ENCODE results near the gene SLC22A3. TPM values are rescaled to one million over a fixed set of nuclear protein-coding genes. Genes with fewer than 3 reads are reported as not detected.

SLC22A3 gene
- total RNA-seq, 1 donor from 2014 or later = 0.57 TPM

DNA sequence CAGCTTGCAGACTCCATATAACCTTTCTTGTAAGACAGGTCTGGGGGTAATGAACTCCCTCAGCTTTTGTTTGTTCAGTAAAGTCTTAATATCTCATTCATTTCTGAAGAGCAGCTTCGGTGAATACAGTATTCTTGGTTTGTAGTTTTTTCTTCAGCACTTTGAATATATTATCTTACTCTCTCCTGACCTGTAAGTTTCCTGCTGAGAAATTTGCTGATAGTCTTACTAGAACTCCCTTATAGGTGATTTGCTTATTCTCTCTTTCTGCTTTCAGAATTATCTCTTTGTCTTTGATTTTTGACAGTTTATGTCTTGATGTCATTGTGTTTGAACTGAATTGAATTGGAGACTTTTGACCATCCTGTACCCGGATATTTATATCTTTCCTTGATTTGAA lies 35.3 kb upstream of the SLC22A3 start:
- no peak for FAIRE-seq
- Mint-ChIP-seq H3K9me3 (ENCODE audit: unreplicated experiment) (peaks cover 17% of the 10 kb centered on the region), H3K4me3 (ENCODE audit: unreplicated experiment) (no peak overlapping the region), H3K36me3 (ENCODE audit: low read depth, unreplicated experiment) (peaks cover 6% of the 10 kb centered on the region), H3K27ac (ENCODE audit: unreplicated experiment) (no peak overlapping the region), H3K27me3 (ENCODE audit: low read depth, unreplicated experiment) (no peaks in the 10 kb centered on the region), H3K4me1 (ENCODE audit: low read depth, unreplicated experiment) (peaks cover 3% of the 10 kb centered on the region)
- H3K36me3 ChIP-seq (ENCODE audit: insufficient read depth, low read length) = no peaks in the 10 kb centered on the region
- H3K4me3 ChIP-seq (ENCODE audit: insufficient read depth, low read depth, low read length) = no peak overlapping the region
- TF ChIP-seq, protein P1, sequence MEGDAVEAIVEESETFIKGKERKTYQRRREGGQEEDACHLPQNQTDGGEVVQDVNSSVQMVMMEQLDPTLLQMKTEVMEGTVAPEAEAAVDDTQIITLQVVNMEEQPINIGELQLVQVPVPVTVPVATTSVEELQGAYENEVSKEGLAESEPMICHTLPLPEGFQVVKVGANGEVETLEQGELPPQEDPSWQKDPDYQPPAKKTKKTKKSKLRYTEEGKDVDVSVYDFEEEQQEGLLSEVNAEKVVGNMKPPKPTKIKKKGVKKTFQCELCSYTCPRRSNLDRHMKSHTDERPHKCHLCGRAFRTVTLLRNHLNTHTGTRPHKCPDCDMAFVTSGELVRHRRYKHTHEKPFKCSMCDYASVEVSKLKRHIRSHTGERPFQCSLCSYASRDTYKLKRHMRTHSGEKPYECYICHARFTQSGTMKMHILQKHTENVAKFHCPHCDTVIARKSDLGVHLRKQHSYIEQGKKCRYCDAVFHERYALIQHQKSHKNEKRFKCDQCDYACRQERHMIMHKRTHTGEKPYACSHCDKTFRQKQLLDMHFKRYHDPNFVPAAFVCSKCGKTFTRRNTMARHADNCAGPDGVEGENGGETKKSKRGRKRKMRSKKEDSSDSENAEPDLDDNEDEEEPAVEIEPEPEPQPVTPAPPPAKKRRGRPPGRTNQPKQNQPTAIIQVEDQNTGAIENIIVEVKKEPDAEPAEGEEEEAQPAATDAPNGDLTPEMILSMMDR (IDR thresholded peaks at IDR 0.05; ENCODE audit: insufficient read depth, low read depth, low read length) = no peak
- TF ChIP-seq EZH2 (IDR thresholded peaks at IDR 0.05; ENCODE audit: insufficient read depth, low read length) = no peak
- H3K4me1 ChIP-seq (ENCODE audit: insufficient read depth, low read length) = no peaks in the 10 kb centered on the region
- no peak overlapping the region for H2AFZ ChIP-seq (ENCODE audit: low read depth, low read length)
- no peaks in the 10 kb centered on the region for H3K27me3 ChIP-seq (ENCODE audit: insufficient read depth, low read length)
- no peak overlapping the region for H3K9ac ChIP-seq (ENCODE audit: low read length)
- H3K27ac ChIP-seq (ENCODE audit: low read depth, low read length) = no peak overlapping the region
- DNase-seq (ENCODE audit: low read depth) = no peak
- H4K20me1 ChIP-seq (ENCODE audit: insufficient read depth, low read length) = no peaks in the 10 kb centered on the region
- H3K4me2 ChIP-seq (ENCODE audit: low read length) = no peak overlapping the region
- no peaks in the 10 kb centered on the region for H3K79me2 ChIP-seq (ENCODE audit: insufficient read depth, low read length)
- no peaks in the 10 kb centered on the region for H3K9me3 ChIP-seq (ENCODE audit: insufficient read depth, low read depth, low read length)

- peaks cover 5% of the 10 kb centered on the region for H3K36me3 Mint-ChIP-seq (ENCODE audit: low read depth, unreplicated experiment)
- H4K20me1 ChIP-seq (ENCODE audit: insufficient read depth, low read length) = no peaks in the 10 kb centered on the region
- TF ChIP-seq, protein P1 (IDR thresholded peaks at IDR 0.05; ENCODE audit: insufficient read depth, low read depth, low read length) = no peak
- no peak for TF ChIP-seq EZH2 (IDR thresholded peaks at IDR 0.05; ENCODE audit: insufficient read depth, low read length)
- no peak overlapping the region for H3K9ac ChIP-seq (ENCODE audit: low read length)
- DNase-seq (ENCODE audit: low read depth) (no peak), FAIRE-seq (no peak)
- peaks cover 15% of the 10 kb centered on the region for H3K9me3 Mint-ChIP-seq (ENCODE audit: unreplicated experiment)
- no peaks in the 10 kb centered on the region for H3K9me3 ChIP-seq (ENCODE audit: insufficient read depth, low read depth, low read length)
- H3K4me1 Mint-ChIP-seq (ENCODE audit: low read depth, unreplicated experiment) = peaks cover 3% of the 10 kb centered on the region
- no peaks in the 10 kb centered on the region for H3K27me3 Mint-ChIP-seq (ENCODE audit: low read depth, unreplicated experiment)
- no peak overlapping the region for H3K27ac Mint-ChIP-seq (ENCODE audit: unreplicated experiment)
- no peak overlapping the region for H3K27ac ChIP-seq (ENCODE audit: low read depth, low read length)
- no peak overlapping the region for H3K4me2 ChIP-seq (ENCODE audit: low read length)
- no peaks in the 10 kb centered on the region for H3K4me1 ChIP-seq (ENCODE audit: insufficient read depth, low read length)
- no peaks in the 10 kb centered on the region for H3K36me3 ChIP-seq (ENCODE audit: insufficient read depth, low read length)
- H3K4me3 Mint-ChIP-seq (ENCODE audit: unreplicated experiment) = no peak overlapping the region
- H3K27me3 ChIP-seq (ENCODE audit: insufficient read depth, low read length) = no peaks in the 10 kb centered on the region
- H2AFZ ChIP-seq (ENCODE audit: low read depth, low read length) = no peak overlapping the region
- H3K79me2 ChIP-seq (ENCODE audit: insufficient read depth, low read length) = no peaks in the 10 kb centered on the region
- no peak overlapping the region for H3K4me3 ChIP-seq (ENCODE audit: insufficient read depth, low read depth, low read length)
Measured at GRCh38 chr6:160315310-160315709, 32.9 kb upstream of the SLC22A3 start.

DNA sequence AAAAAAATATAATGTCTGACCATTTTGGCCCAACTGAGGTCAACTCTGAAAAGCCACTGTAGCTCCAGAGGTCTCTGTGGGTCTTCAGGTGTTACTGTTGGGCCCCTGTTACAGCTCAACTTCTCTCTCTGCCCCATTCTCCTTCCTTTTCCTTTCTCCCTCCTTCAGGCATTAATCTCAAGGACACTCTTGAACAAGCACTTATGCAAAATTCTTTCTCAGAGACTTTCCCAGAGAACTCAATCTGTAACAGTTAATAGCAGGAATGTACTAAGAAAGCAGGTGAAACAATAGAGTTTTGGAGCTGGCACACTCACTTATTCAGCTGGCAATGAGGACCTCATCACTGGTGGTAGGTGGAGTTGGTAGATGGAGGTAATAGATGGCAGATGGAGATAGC lies 31.9 kb upstream of the SLC22A3 start:
- Histone ChIP-seq H3K79me2 (ENCODE audit: insufficient read depth, low read length) (no peaks in the 10 kb centered on the region), H3K27ac (ENCODE audit: low read depth, low read length) (no peak overlapping the region), H2AFZ (ENCODE audit: low read depth, low read length) (no peak overlapping the region), H3K27me3 (ENCODE audit: insufficient read depth, low read length) (no peaks in the 10 kb centered on the region), H3K4me2 (ENCODE audit: low read length) (no peak overlapping the region), H4K20me1 (ENCODE audit: insufficient read depth, low read length) (no peaks in the 10 kb centered on the region), H3K36me3 (ENCODE audit: insufficient read depth, low read length) (no peaks in the 10 kb centered on the region), H3K9me3 (ENCODE audit: insufficient read depth, low read depth, low read length) (peaks cover 4% of the 10 kb centered on the region), H3K4me1 (ENCODE audit: insufficient read depth, low read length) (no peaks in the 10 kb centered on the region), H3K9ac (ENCODE audit: low read length) (no peak overlapping the region), H3K4me3 (ENCODE audit: insufficient read depth, low read depth, low read length) (no peak overlapping the region)
- H3K4me3 Mint-ChIP-seq (ENCODE audit: unreplicated experiment) = no peak overlapping the region
- peaks cover 5% of the 10 kb centered on the region for H3K36me3 Mint-ChIP-seq (ENCODE audit: low read depth, unreplicated experiment)
- no peaks in the 10 kb centered on the region for H3K27me3 Mint-ChIP-seq (ENCODE audit: low read depth, unreplicated experiment)
- H3K9me3 Mint-ChIP-seq (ENCODE audit: unreplicated experiment) = peaks cover 11% of the 10 kb centered on the region
- no peak for TF ChIP-seq EZH2 (IDR thresholded peaks at IDR 0.05; ENCODE audit: insufficient read depth, low read length)
- TF ChIP-seq, protein P1 (IDR thresholded peaks at IDR 0.05; ENCODE audit: insufficient read depth, low read depth, low read length) = no peak
- peaks cover 3% of the 10 kb centered on the region for H3K4me1 Mint-ChIP-seq (ENCODE audit: low read depth, unreplicated experiment)
- no peak for DNase-seq (ENCODE audit: low read depth)
- no peak for FAIRE-seq
- no peak overlapping the region for H3K27ac Mint-ChIP-seq (ENCODE audit: unreplicated experiment)
